Sigmoid colon (tissue), 7 donors: Measurements from ENCODE around the gene C1orf116. TPM values are rescaled to one million over a fixed set of nuclear protein-coding genes. Genes with fewer than 3 reads are reported as not detected.

Experiments used
- DNase-seq: peaks from one replicate; pipeline ENCODE4 v3.0.0-alpha.2; 2019
- H3K27ac ChIP-seq, 4 donors: fragments of 200-600 bp; sonication (generic); one replicate each; pipeline ENCODE4 v1.5.1; 2016 to 2019; ENCODE audit warnings: mild to moderate bottlenecking in 1 of 4
- H3K27me3 ChIP-seq, 3 donors: fragments of 200-600 bp; sonication (generic); one replicate each; pipeline ENCODE4 v1.5.1; 2019; ENCODE audit warnings: mild to moderate bottlenecking in 1 of 3
- H3K36me3 ChIP-seq, 4 donors: fragments of 200-600 bp; sonication (generic); one replicate each; pipeline ENCODE4 v1.5.1; 2016 to 2019
- H3K4me1 ChIP-seq, 4 donors: fragments of 200-600 bp; sonication (generic); one replicate each; pipeline ENCODE4 v1.5.1; 2017 to 2019
- H3K4me3 ChIP-seq, 4 donors: fragments of 200-600 bp; sonication (generic); one replicate each; pipeline ENCODE4 v1.5.1; 2017 to 2019; ENCODE audit warnings: mild to moderate bottlenecking in 2 of 4, moderate library complexity in 1 of 4
- H3K9me3 ChIP-seq, 4 donors: fragments of 200-600 bp in 3 of 4; sonication (generic) in 3 of 4; one replicate each; pipeline versions ENCODE4 v1.5.1 to v1.6.1; 2013 to 2019
- CTCF ChIP-seq, 4 experiments: fragments of 450-650 bp in 3 of 4; fragments of 200-600 bp in 1 of 4; IDR thresholded peaks; one replicate each; pipeline ENCODE4 v1.5.1; 2016 to 2019; ENCODE audit warnings: antibody characterized with exemption in 4 of 4, mild to moderate bottlenecking in 3 of 4, moderate library complexity in 2 of 4
- EP300 ChIP-seq, 4 donors: sonication (generic); formaldehyde crosslinking; IDR thresholded peaks; one replicate each; pipeline ENCODE4 v1.6.1; 2017; ENCODE audit warnings: antibody characterized with exemption in 4 of 4
- POLR2A ChIP-seq, 2 donors: fragments of 450-650 bp; IDR thresholded peaks; one replicate each; pipeline ENCODE4 v1.6.1; 2016; ENCODE audit warnings: antibody characterized with exemption in 2 of 2, mild to moderate bottlenecking in 2 of 2, moderate library complexity in 2 of 2
- POLR2AphosphoS5 ChIP-seq, 4 donors: sonication (generic); formaldehyde crosslinking; IDR thresholded peaks; one replicate each; pipeline ENCODE4 v1.6.1; 2017; ENCODE audit warnings: antibody characterized with exemption in 4 of 4
- WGBS, 2 donors: extraction: QIAGEN DNeasy Blood & Tissue Kit; methylation state at CpG; one replicate each; pipeline ENCODE4 v1.1.7; 2013; 5-methylcytosine and 5-hydroxymethylcytosine counted together
- intact Hi-C: fragments of 100-400 bp; cut with DNase I; formaldehyde crosslinking; loops from one replicate; pipeline ENCODE4 v1.15.1; 2023
- polyA plus RNA-seq, 3 donors: library from polyadenylated mRNA; stranded (reverse); fragments of 200-250 nt; gene quantifications; one replicate each; pipeline ENCODE4 v1.2.3, GENCODE V29; 2013
- total RNA-seq, 4 donors: library from RNA; depleted of rRNA; stranded (reverse); fragments of >200 nt; gene quantifications; one replicate each; pipeline ENCODE4 v1.1.0, GENCODE V29; 2016
- donor health status: healthy with polysubstance abuse.
- donor health status: Bipolar disorder and iron deficiency.
- donor health status: healthy.

C1orf116 gene
- total and polyA plus RNA-seq, 7 donors, result 0.14 to 22.4 (median 4.1) TPM; not detected in 1

GRCh38 chr1:207014728-207015127 lies 17.8 kb downstream of the C1orf116 start:
- no peaks in the 10 kb centered on the region for H3K27me3 ChIP-seq
- 89 to 92% methylated on average over 3 of the region's 3 CpGs for WGBS, 2 donors
- TF ChIP-seq CTCF (IDR thresholded peaks at IDR 0.05) (no peak), POLR2AphosphoS5 (IDR thresholded peaks at IDR 0.05) (no peak), EP300 (IDR thresholded peaks at IDR 0.05) (no peak), POLR2A (IDR thresholded peaks at IDR 0.05) (no peak)
- H3K9me3 ChIP-seq, result no peaks in the 10 kb centered on the region
- intact Hi-C loops, result no loop called here
- H3K4me1 ChIP-seq, result no peaks in the 10 kb centered on the region
- H3K27ac ChIP-seq, result no peak overlapping the region
- no peak overlapping the region for H3K4me3 ChIP-seq
- DNase-seq, result no peak
- no peaks in the 10 kb centered on the region for H3K36me3 ChIP-seq

- Histone ChIP-seq H3K9me3 (no peaks in the 10 kb centered on the region), H3K27me3 (no peaks in the 10 kb centered on the region), H3K4me3 (no peak overlapping the region), H3K4me1 (no peaks in the 10 kb centered on the region), H3K27ac (no peak overlapping the region), H3K36me3 (no peaks in the 10 kb centered on the region)
- no peak for DNase-seq
- TF ChIP-seq POLR2AphosphoS5 (IDR thresholded peaks at IDR 0.05) (no peak), POLR2A (IDR thresholded peaks at IDR 0.05) (no peak), CTCF (IDR thresholded peaks at IDR 0.05) (no peak), EP300 (IDR thresholded peaks at IDR 0.05) (no peak)
- 70 to 71% methylated on average over 6 of the region's 6 CpGs for WGBS, 2 donors
- intact Hi-C loops, result no loop called here
These were observed 19.1 kb downstream of the C1orf116 start for GRCh38 chr1:207013321-207014085.

- 96% methylated on average over 2 of the region's 2 CpGs for WGBS, 2 donors
- no peaks in the 10 kb centered on the region for H3K36me3 ChIP-seq
- no peaks in the 10 kb centered on the region for H3K27me3 ChIP-seq
- H3K4me3 ChIP-seq, result no peak overlapping the region
- intact Hi-C loops, result no loop called here
- DNase-seq, result no peak
- no peaks in the 10 kb centered on the region for H3K9me3 ChIP-seq
- H3K4me1 ChIP-seq, result peaks cover 0 to 9% (median 3%) of the 10 kb centered on the region in 4 donors
- no peak overlapping the region for H3K27ac ChIP-seq
- TF ChIP-seq POLR2AphosphoS5 (IDR thresholded peaks at IDR 0.05) (no peak), CTCF (IDR thresholded peaks at IDR 0.05) (no peak), POLR2A (IDR thresholded peaks at IDR 0.05) (no peak), EP300 (IDR thresholded peaks at IDR 0.05) (no peak)
These were observed 21.8 kb downstream of the C1orf116 start for GRCh38 chr1:207010726-207011125.

- H3K27me3 ChIP-seq, result no peaks in the 10 kb centered on the region
- no peaks in the 10 kb centered on the region for H3K9me3 ChIP-seq
- H3K4me1 ChIP-seq, result peaks cover 0 to 9% (median 3%) of the 10 kb centered on the region in 4 donors
- 60 to 79% methylated on average over 7 of the region's 7 CpGs for WGBS, 2 donors
- TF ChIP-seq POLR2A (IDR thresholded peaks at IDR 0.05), result no peak
- no peak for TF ChIP-seq POLR2AphosphoS5 (IDR thresholded peaks at IDR 0.05)
- no peak for TF ChIP-seq EP300 (IDR thresholded peaks at IDR 0.05)
- no peak for TF ChIP-seq CTCF (IDR thresholded peaks at IDR 0.05)
- intact Hi-C loops, result no loop called here
- no peaks in the 10 kb centered on the region for H3K36me3 ChIP-seq
- H3K27ac ChIP-seq, result no peak overlapping the region
- H3K4me3 ChIP-seq, result no peak overlapping the region
- DNase-seq, result no peak
These were observed 22.6 kb downstream of the C1orf116 start for GRCh38 chr1:207009945-207010344.
